Esophagus squamous epithelium (tissue), 5 donors: ENCODE measurements around the gene WBP1L. TPM values are rescaled to one million over a fixed set of nuclear protein-coding genes. Genes with fewer than 3 reads are reported as not detected.

Experiments used
- DNase-seq: peaks from one replicate; lab custom pipeline; 2025; lab: John Stamatoyannopoulos, UW
- H3K27ac ChIP-seq, 4 donors: fragments of 200-600 bp; sonication (generic); one replicate each; pipeline ENCODE4 v1.5.1; 2016 to 2019; ENCODE audit warnings: mild to moderate bottlenecking in 1 of 4
- H3K27me3 ChIP-seq, 4 donors: fragments of 200-600 bp; sonication (generic); 1 replicate in 3 of 4; 2 replicates in 1 of 4; pipeline versions ENCODE4 v1.5.1 to v1.6.0; 2017 to 2021; ENCODE audit warnings: antibody characterized with exemption in 1 of 4
- H3K36me3 ChIP-seq, 3 donors: fragments of 200-600 bp; sonication (generic); one replicate each; pipeline ENCODE4 v1.5.1; 2016 to 2019
- H3K4me1 ChIP-seq, 3 donors: fragments of 200-600 bp; sonication (generic); one replicate each; pipeline ENCODE4 v1.5.1; 2017 to 2019
- H3K4me3 ChIP-seq, 4 donors: fragments of 200-600 bp; sonication (generic); 1 replicate in 3 of 4; 2 replicates in 1 of 4; pipeline ENCODE4 v1.5.1; 2016 to 2019; ENCODE audit warnings: mild to moderate bottlenecking in 2 of 4, moderate library complexity in 1 of 4
- H3K9me3 ChIP-seq, 3 donors: fragments of 200-600 bp; sonication (generic); one replicate each; pipeline ENCODE4 v1.5.1; 2016 to 2019
- CTCF ChIP-seq, 6 experiments: fragments of 450-650 bp in 4 of 6; fragments of 200-600 bp in 2 of 6; sonication (generic) in 2 of 6; IDR thresholded peaks; one replicate each; pipeline ENCODE4 v1.5.1; 2016 to 2019; ENCODE audit warnings: antibody characterized with exemption in 6 of 6, mild to moderate bottlenecking in 4 of 6, moderate library complexity in 4 of 6
- POLR2A ChIP-seq, 4 donors: fragments of 450-650 bp; IDR thresholded peaks; one replicate each; pipeline ENCODE4 v1.6.1; 2017; ENCODE audit warnings: antibody characterized with exemption in 4 of 4, mild to moderate bottlenecking in 4 of 4, moderate library complexity in 3 of 4
- WGBS, 2 donors: methylation state at CpG; one replicate each; pipeline ENCODE4 v1.1.5; 2018; 5-methylcytosine and 5-hydroxymethylcytosine counted together
- intact Hi-C: fragments of 100-400 bp; cut with DNase I; formaldehyde crosslinking; loops from one replicate; pipeline ENCODE4 v1.15.0; 2022
- total RNA-seq, 4 donors: library from RNA; depleted of rRNA; stranded (reverse); fragments of >200 nt; gene quantifications; one replicate each; pipeline ENCODE4 v1.1.0, GENCODE V29; 2016
- donor health status: DM: yes; HTN: yes; CAD: no.

The WBP1L gene
- total RNA-seq, 4 donors from 2014 or later: 40.6 to 61.4 (median 49.1) TPM

- Histone ChIP-seq H3K36me3 (no peaks in the 10 kb centered on the region), H3K27me3 (no peaks in the 10 kb centered on the region), H3K4me1 (peaks cover 5 to 19% (median 7%) of the 10 kb centered on the region in 3 donors), H3K4me3 (no peak overlapping the region), H3K9me3 (no peaks in the 10 kb centered on the region), H3K27ac (no peak overlapping the region)
- WGBS, 2 donors: 84 to 89% methylated on average over 8 to 11 of the region's 12 CpGs
- intact Hi-C loops: no loop called here
- DNase-seq: no peak
- TF ChIP-seq POLR2A (IDR thresholded peaks at IDR 0.05) (no peak), CTCF (IDR thresholded peaks at IDR 0.05) (no peak)
Observed at GRCh38 chr10:102822222-102822621, 78.5 kb downstream of the WBP1L start.

GRCh38 chr10:102824664-102825063 is 80.9 kb downstream of the WBP1L start:
- no peak overlapping the region for H3K27ac ChIP-seq
- TF ChIP-seq POLR2A (IDR thresholded peaks at IDR 0.05) (no peak), CTCF (IDR thresholded peaks at IDR 0.05) (no peak)
- H3K27me3 ChIP-seq: no peaks in the 10 kb centered on the region
- no peak for DNase-seq
- no peaks in the 10 kb centered on the region for H3K36me3 ChIP-seq
- WGBS, 2 donors: 95 to 96% methylated on average over 4 of the region's 4 CpGs
- no peaks in the 10 kb centered on the region for H3K9me3 ChIP-seq
- no peak overlapping the region for H3K4me3 ChIP-seq
- intact Hi-C loops: no loop called here
- H3K4me1 ChIP-seq: peaks cover 0 to 3% (median 0%) of the 10 kb centered on the region in 3 donors

GRCh38 chr10:102826148-102826796 is 82.5 kb downstream of the WBP1L start:
- Histone ChIP-seq H3K9me3 (no peaks in the 10 kb centered on the region), H3K27ac (no peak overlapping the region), H3K4me1 (no peaks in the 10 kb centered on the region), H3K36me3 (no peaks in the 10 kb centered on the region), H3K4me3 (no peak overlapping the region), H3K27me3 (no peaks in the 10 kb centered on the region)
- no peak for TF ChIP-seq POLR2A (IDR thresholded peaks at IDR 0.05)
- no peak for TF ChIP-seq CTCF (IDR thresholded peaks at IDR 0.05)
- intact Hi-C loops: no loop called here
- no peak for DNase-seq
- WGBS, 2 donors: 88 to 92% methylated on average over 5 to 7 of the region's 9 CpGs

- Histone ChIP-seq H3K27ac (no peak overlapping the region), H3K36me3 (no peaks in the 10 kb centered on the region), H3K27me3 (no peaks in the 10 kb centered on the region), H3K9me3 (no peaks in the 10 kb centered on the region), H3K4me3 (no peak overlapping the region), H3K4me1 (no peaks in the 10 kb centered on the region)
- intact Hi-C loops: no loop called here
- 67 to 88% methylated on average over 3 to 5 of the region's 5 CpGs for WGBS, 2 donors
- TF ChIP-seq CTCF (IDR thresholded peaks at IDR 0.05) (no peak), POLR2A (IDR thresholded peaks at IDR 0.05) (no peak)
- no peak for DNase-seq
Observed at GRCh38 chr10:102827597-102827975, 83.8 kb downstream of the WBP1L start.

GRCh38 chr10:102831322-102832071 is 87.7 kb downstream of the WBP1L start:
- Histone ChIP-seq H3K4me3 (no peak overlapping the region), H3K9me3 (no peaks in the 10 kb centered on the region), H3K4me1 (peaks cover 0 to 18% (median 0%) of the 10 kb centered on the region in 3 donors), H3K36me3 (no peaks in the 10 kb centered on the region), H3K27ac (no peak overlapping the region), H3K27me3 (peaks cover 0 to 15% (median 0%) of the 10 kb centered on the region in 4 donors)
- no peak for TF ChIP-seq CTCF (IDR thresholded peaks at IDR 0.05)
- TF ChIP-seq POLR2A (IDR thresholded peaks at IDR 0.05): no peak
- intact Hi-C loops: loop anchor here (10.0 kb wide), 1 partner anchor 233 kb away; no protein-coding TSS in a partner anchor
- 50 to 52% methylated on average over 13 to 14 of the region's 16 CpGs for WGBS, 2 donors
- no peak for DNase-seq
